H1 (cell line): ENCODE measurements around the gene CDC14B. TPM values are rescaled to one million over a fixed set of nuclear protein-coding genes. Genes with fewer than 3 reads are reported as not detected.
A peak's percentile ranks its signal among the peaks of the same experiment; 100 is the strongest.

ENCODE experiments used
- CTCF ChIA-PET: fragments of 300-600 bp; sonication (Branson Sonifier 250); formaldehyde crosslinking; loops from one replicate; lab custom pipeline; 2021; ENCODE audit not compliant: partially characterized antibody; lab: Charles Lee
- POLR2A ChIA-PET: fragments of 300-600 bp; sonication (Branson Sonifier 250); formaldehyde crosslinking; loops from one replicate; lab custom pipeline; 2021; ENCODE audit warnings: inconsistent platforms; ENCODE audit not compliant: partially characterized antibody; lab: Charles Lee
- DNase-seq, 2 experiments: peaks; one replicate each; pipeline versions ENCODE4 v3.0.0 to v3.0.0-alpha.2; 2010 to 2022; ENCODE audit warnings: low spot score in 2 of 2, low read depth in 1 of 2, mixed read lengths in 1 of 2
- FAIRE-seq: peaks from 2 replicates; lab custom pipeline; 2011; peaks lifted over from hg19 to GRCh38; lab: Jason Lieb, UNC
- H2AFZ ChIP-seq: 2 replicates; pipeline ENCODE4 v1.8.1; 2012; ENCODE audit warnings: low read length, inconsistent platforms
- H2AK5ac ChIP-seq: 2 replicates; pipeline ENCODE4 v1.6.1; 2013; ENCODE audit warnings: low read depth, low read length
- H2BK120ac ChIP-seq: replicated peaks from 2 replicates; pipeline ENCODE3; 2013; ENCODE audit warnings: low read depth, low read length, inconsistent platforms
- H2BK12ac ChIP-seq: 2 replicates; pipeline ENCODE4 v1.6.1; 2013; ENCODE audit warnings: low read depth, low read length
- H2BK15ac ChIP-seq: 2 replicates; pipeline ENCODE4 v1.6.1; 2013; ENCODE audit warnings: low read length
- H2BK20ac ChIP-seq: 2 replicates; pipeline ENCODE4 v1.6.1; 2013; ENCODE audit warnings: low read length
- H2BK5ac ChIP-seq: 2 replicates; pipeline ENCODE4 v1.6.1; 2013; ENCODE audit warnings: low read depth, low read length
- H3K14ac ChIP-seq: 2 replicates; pipeline ENCODE4 v1.6.1; 2013; ENCODE audit warnings: inconsistent platforms; ENCODE audit not compliant: insufficient read length
- H3K18ac ChIP-seq: 2 replicates; pipeline ENCODE4 v1.6.1; 2013; ENCODE audit warnings: low read length; ENCODE audit errors: extremely low read depth
- H3K23ac ChIP-seq: 2 replicates; pipeline ENCODE4 v1.6.1; 2013; ENCODE audit warnings: inconsistent platforms; ENCODE audit not compliant: insufficient read length
- H3K23me2 ChIP-seq: 2 replicates; pipeline ENCODE4 v1.6.1; 2013; ENCODE audit warnings: low read depth, low read length
- H3K27ac ChIP-seq: 2 replicates; pipeline ENCODE4 v1.6.1; 2011; ENCODE audit warnings: low read depth, low read length, inconsistent platforms
- H3K27me3 ChIP-seq, 4 experiments: replicated peaks in 1 of 4; 1 replicate in 1 of 4; 2 replicates in 3 of 4; pipeline versions ENCODE4 v1.6.1 to v1.8.1; 2011 to 2013; ENCODE audit warnings: low read length in 3 of 4, mild to moderate bottlenecking in 3 of 4, inconsistent platforms in 2 of 4, mixed read lengths in 2 of 4, moderate library complexity in 1 of 4; ENCODE audit not compliant: control insufficient read depth in 3 of 4, insufficient read depth in 3 of 4; ENCODE audit errors: extremely low read depth in 1 of 4
- H3K36me3 ChIP-seq, 4 experiments: 2 replicates each; pipeline versions ENCODE4 v1.6.1 to v1.8.1; 2011 to 2013; ENCODE audit warnings: mild to moderate bottlenecking in 4 of 4, low read length in 3 of 4, moderate library complexity in 2 of 4, control low read depth in 1 of 4, inconsistent platforms in 1 of 4; ENCODE audit not compliant: insufficient read depth in 4 of 4, control insufficient read depth in 2 of 4
- H3K4ac ChIP-seq: replicated peaks from 2 replicates; pipeline ENCODE3; 2013; ENCODE audit warnings: low read length, low read depth, mixed read lengths, inconsistent platforms; ENCODE audit not compliant: insufficient read length
- H3K4me1 ChIP-seq, 4 experiments: replicated peaks in 1 of 4; 1 replicate in 1 of 4; 2 replicates in 3 of 4; pipeline versions ENCODE4 v1.6.1 to v1.8.1; 2011 to 2013; ENCODE audit warnings: low read length in 3 of 4, inconsistent platforms in 2 of 4, mixed read lengths in 1 of 4; ENCODE audit not compliant: insufficient read depth in 4 of 4, control insufficient read depth in 3 of 4
- H3K4me2 ChIP-seq, 2 experiments: 2 replicates each; pipeline versions ENCODE4 v1.6.1 to v1.8.1; 2011 to 2013; ENCODE audit warnings: low read depth in 2 of 2, low read length in 2 of 2, control low read depth in 1 of 2, inconsistent platforms in 1 of 2, mild to moderate bottlenecking in 1 of 2; ENCODE audit not compliant: insufficient read depth in 1 of 2
- H3K4me3 ChIP-seq, 4 experiments: fragments of 200-600, 300-600 bp in 1 of 4; sonication (generic), shearing (Covaris generic), sonication (Bioruptor Twin) in 1 of 4; 2 replicates each; pipeline versions ENCODE4 v1.5.1 to v1.8.1; 2011 to 2016; ENCODE audit warnings: low read length in 4 of 4, low read depth in 3 of 4, control low read depth in 2 of 4, inconsistent platforms in 2 of 4, mild to moderate bottlenecking in 2 of 4, mixed read lengths in 1 of 4, moderate library complexity in 1 of 4; ENCODE audit not compliant: insufficient read depth in 2 of 4; ENCODE audit errors: extremely low read depth in 1 of 4
- H3K56ac ChIP-seq: replicated peaks from 2 replicates; pipeline ENCODE3; 2013; ENCODE audit warnings: low read depth, mild to moderate bottlenecking, mixed read lengths, low read length, inconsistent platforms; ENCODE audit not compliant: insufficient read length
- H3K79me1 ChIP-seq: 2 replicates; pipeline ENCODE4 v1.6.1; 2013; ENCODE audit warnings: low read depth, low read length, control low read depth
- H3K79me2 ChIP-seq, 2 experiments: 2 replicates each; pipeline versions ENCODE4 v1.6.1 to v1.8.1; 2012 to 2013; ENCODE audit warnings: low read length in 2 of 2, mild to moderate bottlenecking in 2 of 2, inconsistent platforms in 1 of 2; ENCODE audit not compliant: insufficient read depth in 2 of 2, control insufficient read depth in 1 of 2
- H3K9ac ChIP-seq, 4 experiments: replicated peaks in 1 of 4; 1 replicate in 1 of 4; 2 replicates in 3 of 4; pipeline versions ENCODE4 v1.6.1 to v1.8.1; 2011 to 2013; ENCODE audit warnings: low read depth in 3 of 4, low read length in 3 of 4, control low read depth in 2 of 4, mild to moderate bottlenecking in 2 of 4, moderate library complexity in 2 of 4, inconsistent platforms in 1 of 4; ENCODE audit errors: extremely low read depth in 1 of 4
- H3K9me3 ChIP-seq, 2 experiments: 2 replicates each; pipeline versions ENCODE4 v1.6.1 to v1.8.1; 2012 to 2013; ENCODE audit warnings: mild to moderate bottlenecking in 2 of 2, moderate library complexity in 2 of 2, control low read depth in 1 of 2, inconsistent platforms in 1 of 2, low read depth in 1 of 2, low read length in 1 of 2, mixed read lengths in 1 of 2; ENCODE audit not compliant: insufficient read depth in 2 of 2
- H4K20me1 ChIP-seq, 2 experiments: replicated peaks in 1 of 2; 2 replicates each; pipeline versions ENCODE3 to v1.8.1; 2011 to 2013; ENCODE audit warnings: inconsistent platforms in 2 of 2, low read length in 2 of 2, mild to moderate bottlenecking in 1 of 2; ENCODE audit not compliant: insufficient read depth in 2 of 2, control insufficient read depth in 1 of 2
- H4K5ac ChIP-seq: 2 replicates; pipeline ENCODE4 v1.6.1; 2013; ENCODE audit warnings: low read length, low read depth, mixed read lengths, inconsistent platforms; ENCODE audit not compliant: insufficient read length
- H4K8ac ChIP-seq: 2 replicates; pipeline ENCODE4 v1.8.0; 2013; ENCODE audit warnings: mild to moderate bottlenecking, moderate library complexity, low read length, inconsistent platforms; ENCODE audit not compliant: insufficient read depth; ENCODE audit errors: extremely low read depth
- H4K91ac ChIP-seq: replicated peaks from 2 replicates; pipeline ENCODE3; 2013; ENCODE audit warnings: low read length, mixed read lengths, inconsistent platforms; ENCODE audit not compliant: insufficient read length
- CHD2 ChIP-seq: IDR thresholded peaks from 2 replicates; pipeline ENCODE4 v1.6.1; 2012; ENCODE audit warnings: low read length, improper control_type of control experiment
- POU5F1 ChIP-seq: IDR thresholded peaks from 2 replicates; pipeline ENCODE4 v1.6.1; 2011; ENCODE audit warnings: low read depth, mild to moderate bottlenecking, low read length, moderate library complexity
- RAD21 ChIP-seq, 2 experiments: IDR thresholded peaks in 1 of 2; conservative IDR thresholded peaks in 1 of 2; 2 replicates each; pipeline ENCODE4 v1.6.1; 2011; ENCODE audit warnings: low read depth in 2 of 2, low read length in 2 of 2, improper control_type of control experiment in 1 of 2, inconsistent platforms in 1 of 2, mild to moderate bottlenecking in 1 of 2, moderate library complexity in 1 of 2
- RFX5 ChIP-seq: IDR thresholded peaks from 2 replicates; pipeline ENCODE4 v1.6.1; 2011; ENCODE audit warnings: low read depth, low read length, improper control_type of control experiment, borderline replicate concordance
- RNF2 ChIP-seq: fragments of 200-900, 300-1000 bp; sonication (generic); IDR thresholded peaks from 2 replicates; pipeline ENCODE4 v1.7.1; 2016; ENCODE audit warnings: borderline replicate concordance, low read depth, mild to moderate bottlenecking, antibody characterized with exemption, low read length; ENCODE audit not compliant: poor library complexity, severe bottlenecking; ENCODE audit errors: missing control alignments
- SIX5 ChIP-seq: IDR thresholded peaks from 2 replicates; pipeline ENCODE4 v1.6.1; 2011; ENCODE audit warnings: mild to moderate bottlenecking, low read depth, low read length
- TEAD4 ChIP-seq: IDR thresholded peaks from 2 replicates; pipeline ENCODE4 v1.6.1; 2012; ENCODE audit warnings: low read depth, low read length, inconsistent platforms, mixed read lengths
- WGBS, 2 experiments: shearing (Covaris generic) in 1 of 2; methylation state at CpG; one replicate each; pipeline versions ENCODE4 v1.1.6 to v1.1.7; 2013 to 2015; ENCODE audit warnings: low lambda C conversion rate in 2 of 2, mixed read lengths in 2 of 2, inconsistent platforms in 1 of 2, low coverage in 1 of 2, missing lambda C conversion rate in 1 of 2; ENCODE audit not compliant: insufficient replicate concordance in 2 of 2, insufficient coverage in 1 of 2, insufficient read length in 1 of 2; ENCODE audit errors: extremely low coverage in 1 of 2, missing lambda C conversion rate in 1 of 2; 5-methylcytosine and 5-hydroxymethylcytosine counted together
- polyA plus RNA-seq, 7 experiments: library from polyadenylated mRNA; depleted of rRNA in 3 of 7; stranded (reverse) in 5 of 7; unstranded in 2 of 7; fragments of >200 nt in 5 of 7; fragments of 200-250 nt in 2 of 7; gene quantifications; 1 replicate in 5 of 7; 2 replicates in 1 of 7; 4 replicates in 1 of 7; pipeline versions ENCODE4 v1.2.1 to v1.2.3, GENCODE V29; 2011 to 2013; ENCODE audit warnings: missing spikeins in 2 of 7, mixed read lengths in 2 of 7
- total RNA-seq: library from RNA; stranded (reverse); fragmentation: NEBNext Ultra II Directional; extraction: Animal tissue kit (Norgen Biotek cat#: 25700); gene quantifications from 2 replicates; pipeline ENCODE4 v1.2.1, GENCODE V29; 2021

Gene CDC14B
- total and polyA plus RNA-seq, 2 of the 8 experiments (the other 6 are each of a cell fraction or from before 2014, with no cell fraction given) = 17.2 to 44.6 TPM

DNA sequence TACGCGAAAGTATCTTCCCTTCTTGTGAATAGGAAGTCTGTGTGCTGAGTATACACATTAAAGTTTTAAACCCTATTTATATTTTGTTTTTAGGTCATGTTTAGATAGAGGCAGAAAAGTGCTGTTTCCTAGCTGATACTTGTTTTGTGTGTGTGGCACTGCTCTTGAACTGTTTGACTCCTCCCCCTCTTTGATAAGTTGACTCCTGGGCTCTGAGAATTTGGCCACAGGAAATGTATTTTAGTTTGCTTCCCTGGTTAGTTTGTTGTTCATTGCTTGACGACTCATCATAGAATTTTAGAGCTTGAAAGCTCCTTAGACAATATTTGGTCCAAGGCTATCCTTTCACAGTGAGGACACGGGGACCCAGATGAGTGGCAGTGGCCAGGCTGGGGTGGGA lies 2.0 kb upstream of the CDC14B start:
- H3K9ac ChIP-seq = no peak overlapping the region
- H3K23me2 ChIP-seq = peaks cover 17% of the 10 kb centered on the region
- H3K9me3 ChIP-seq = no peaks in the 10 kb centered on the region
- no peak overlapping the region for H3K27ac ChIP-seq
- peak overlapping the region; percentile 80 to 82 for H3K4me2 ChIP-seq
- CTCF ChIA-PET = interaction anchor here (0.6 to 2.0 kb wide), 9 partner anchors 9 to 1269 kb away, joined by 3 to 5 read pairs (median 3); no protein-coding TSS in a partner anchor
- no peak overlapping the region for H2AK5ac ChIP-seq
- H3K79me2 ChIP-seq = peaks cover 2 to 21% of the 10 kb centered on the region in 2 experiments; a peak in 2 of 4 replicates
- no peak overlapping the region for H2BK20ac ChIP-seq
- H3K56ac ChIP-seq = no peak overlapping the region
- H3K4ac ChIP-seq = no peak overlapping the region
- H3K4me3 ChIP-seq = peak overlapping the region in 1 of 4 experiments; percentile 69; a peak in 2 of 8 replicates
- no peak overlapping the region for H3K23ac ChIP-seq
- peaks cover 4 to 12% (median 10%) of the 10 kb centered on the region in 4 experiments for H3K4me1 ChIP-seq
- H2BK12ac ChIP-seq = no peak overlapping the region
- H3K27me3 ChIP-seq = peaks cover 0 to 13% (median 6%) of the 10 kb centered on the region in 4 experiments; a peak in 5 of 7 replicates
- FAIRE-seq (no peak), DNase-seq (no peak)
- H2BK15ac ChIP-seq = no peak overlapping the region
- no peak overlapping the region for H2BK5ac ChIP-seq
- POLR2A ChIA-PET = interaction anchor here (1.0 kb wide), 1 partner anchor 128 kb away, joined by 3 read pairs; no protein-coding TSS in a partner anchor
- no peak overlapping the region for H4K5ac ChIP-seq
- H2BK120ac ChIP-seq = no peak overlapping the region
- no peak overlapping the region for H4K8ac ChIP-seq
- 55% methylated on average over 4 of the region's 4 CpGs; no CpG with 5 or more reads in 1 of the 2 experiments for WGBS, 2 experiments
- peaks cover 5% of the 10 kb centered on the region; the same call in 1 of the 2 replicates for H3K79me1 ChIP-seq
- no peak overlapping the region for H4K91ac ChIP-seq
- no peak overlapping the region for H3K14ac ChIP-seq
- peaks cover 12 to 13% of the 10 kb centered on the region in 2 experiments for H4K20me1 ChIP-seq
- no peak overlapping the region for H3K18ac ChIP-seq
- H3K36me3 ChIP-seq = no peaks in the 10 kb centered on the region
- H2AFZ ChIP-seq = peak overlapping the region; percentile 35; the same call in 1 of the 2 replicates
- TF ChIP-seq SIX5 (no peak), CHD2 (no peak), RAD21 (IDR thresholded peaks at IDR 0.05 in 1 of 2, conservative IDR thresholded peaks at IDR 0.05 in 1 of 2; ENCODE audit: low read depth in 2 of 2, low read length in 2 of 2) (no peak), TEAD4 (no peak), POU5F1 (no peak), RFX5 (no peak), RNF2 (no peak)
